GM04504 (cell line): ENCODE data around the gene CCAR1.
"Not testable (repeated sequence)": the region's sequence is repeated elsewhere in the genome, so short reads cannot be mapped to it uniquely, and the experiment has no call there.

Source experiments
- DNase-seq: peaks from one replicate; pipeline ENCODE4 v3.0.0-alpha.2; 2012; ENCODE audit warnings: low read depth

CCAR1 gene

GRCh38 chr10:68828833-68829232 is 107.8 kb downstream of the CCAR1 start:
- no peak for DNase-seq

- DNase-seq, result no peak
Measured at GRCh38 chr10:68829521-68829920, 108.5 kb downstream of the CCAR1 start.

DNA sequence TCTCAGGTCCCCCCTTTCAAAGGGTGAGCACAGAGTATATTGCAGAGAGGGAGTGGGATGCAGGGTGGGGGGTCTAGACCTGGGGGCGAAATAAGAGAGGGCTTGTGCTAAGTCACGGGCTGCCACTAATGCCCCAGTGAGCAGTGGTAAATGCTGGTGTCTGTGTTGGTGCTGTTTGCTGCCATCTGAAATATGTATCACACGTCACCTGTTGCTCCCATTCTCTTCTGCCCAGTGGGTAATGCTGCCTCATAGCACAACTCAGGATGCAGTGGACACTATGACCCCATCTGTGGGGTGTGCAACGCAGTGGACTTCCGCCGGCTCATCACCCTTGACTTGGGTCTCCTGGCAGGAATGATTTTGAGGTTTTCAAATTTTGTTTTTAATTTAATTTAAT is 108.9 kb downstream of the CCAR1 start:
- DNase-seq, result no peak

- DNase-seq, result no peak
Measured at GRCh38 chr10:68831961-68832455, 111.0 kb downstream of the CCAR1 start.

DNA sequence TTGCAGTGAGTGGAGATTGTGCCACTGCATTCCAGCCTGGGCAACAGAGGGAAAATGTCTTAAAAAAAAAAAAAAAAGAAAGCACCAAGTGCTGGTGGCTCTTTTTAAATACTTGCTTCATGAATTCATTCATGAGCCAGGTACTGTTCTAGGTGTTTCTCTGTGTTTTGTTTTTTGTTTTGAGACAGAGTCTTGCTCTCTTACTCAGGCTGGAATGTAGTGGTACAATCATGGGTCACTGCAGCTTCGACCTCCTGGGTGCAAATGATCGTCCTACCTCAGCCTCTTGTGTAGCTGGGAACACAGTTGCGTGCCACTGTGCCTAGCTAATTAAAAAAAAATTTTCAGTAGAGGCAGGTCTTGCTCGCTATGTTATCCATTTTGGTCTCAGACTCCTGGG is 111.6 kb downstream of the CCAR1 start:
- no peak for DNase-seq

GRCh38 chr10:68837626-68838322 is 116.7 kb downstream of the CCAR1 start:
- no peak for DNase-seq

DNA sequence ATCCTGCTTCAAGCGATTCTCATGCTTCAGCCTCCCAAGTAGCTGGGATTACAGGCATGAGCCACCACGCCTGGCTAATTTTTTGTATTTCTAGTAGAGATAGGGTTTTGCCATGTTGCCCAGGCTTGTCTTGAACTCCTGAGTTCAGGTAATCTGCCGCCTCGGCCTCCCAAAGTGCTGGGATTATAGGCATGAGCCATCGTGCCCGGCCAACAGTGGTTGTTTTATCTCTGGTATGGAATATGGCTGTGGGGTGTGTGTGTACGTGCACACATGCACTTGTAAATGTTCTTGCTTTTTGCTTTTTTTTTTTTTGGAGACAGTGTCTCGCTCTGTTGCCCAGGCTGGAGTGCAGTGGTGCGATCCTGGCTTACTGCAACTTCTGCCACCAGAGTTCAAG is 119.6 kb downstream of the CCAR1 start:
- not testable (repeated sequence) for DNase-seq
